Fibroblast of skin of right quadriceps (primary cell): ENCODE measurements around the gene WASHC4.
A peak's percentile ranks its signal among the peaks of the same experiment; 100 is the strongest.

ENCODE experiments used
- DNase-seq: peaks from one replicate; pipeline ENCODE4 v3.0.0-alpha.2; 2013

The WASHC4 gene

GRCh38 chr12:105209091-105209490, 101.6 kb downstream of the WASHC4 start:
- DNase-seq = no peak

- DNase-seq = peak; percentile 89
Observed at GRCh38 chr12:105212438-105212837, 104.9 kb downstream of the WASHC4 start.

- DNase-seq = peak; percentile 66
Observed at GRCh38 chr12:105214148-105214547, 106.6 kb downstream of the WASHC4 start.

- peak; percentile 69 for DNase-seq
Observed at GRCh38 chr12:105214670-105215375, 107.3 kb downstream of the WASHC4 start.

- DNase-seq = peak; percentile 25
Observed at GRCh38 chr12:105218434-105218833, 110.9 kb downstream of the WASHC4 start.
